ENCODE data around the gene NACAD.
A peak's percentile ranks its signal among the peaks of the same experiment; 100 is the strongest.

NACAD gene

DNA sequence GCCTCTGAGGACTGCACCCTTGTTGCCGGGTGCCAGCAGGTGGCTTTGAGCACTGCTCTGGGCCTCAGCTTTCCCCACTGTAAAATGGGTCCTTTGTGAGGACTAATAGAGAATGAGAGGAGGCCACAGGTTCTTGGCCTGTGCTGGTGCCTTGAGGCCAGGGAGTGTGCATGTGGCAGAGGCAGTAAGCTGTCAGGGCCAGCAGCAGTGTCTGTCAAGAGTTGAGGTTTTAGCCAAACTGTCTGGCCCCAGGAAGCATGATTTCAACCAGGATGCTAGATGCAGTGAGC, 13.5 kb downstream of the NACAD start:
- DNase-seq (ENCODE audit: low read depth) = no peak

DNA sequence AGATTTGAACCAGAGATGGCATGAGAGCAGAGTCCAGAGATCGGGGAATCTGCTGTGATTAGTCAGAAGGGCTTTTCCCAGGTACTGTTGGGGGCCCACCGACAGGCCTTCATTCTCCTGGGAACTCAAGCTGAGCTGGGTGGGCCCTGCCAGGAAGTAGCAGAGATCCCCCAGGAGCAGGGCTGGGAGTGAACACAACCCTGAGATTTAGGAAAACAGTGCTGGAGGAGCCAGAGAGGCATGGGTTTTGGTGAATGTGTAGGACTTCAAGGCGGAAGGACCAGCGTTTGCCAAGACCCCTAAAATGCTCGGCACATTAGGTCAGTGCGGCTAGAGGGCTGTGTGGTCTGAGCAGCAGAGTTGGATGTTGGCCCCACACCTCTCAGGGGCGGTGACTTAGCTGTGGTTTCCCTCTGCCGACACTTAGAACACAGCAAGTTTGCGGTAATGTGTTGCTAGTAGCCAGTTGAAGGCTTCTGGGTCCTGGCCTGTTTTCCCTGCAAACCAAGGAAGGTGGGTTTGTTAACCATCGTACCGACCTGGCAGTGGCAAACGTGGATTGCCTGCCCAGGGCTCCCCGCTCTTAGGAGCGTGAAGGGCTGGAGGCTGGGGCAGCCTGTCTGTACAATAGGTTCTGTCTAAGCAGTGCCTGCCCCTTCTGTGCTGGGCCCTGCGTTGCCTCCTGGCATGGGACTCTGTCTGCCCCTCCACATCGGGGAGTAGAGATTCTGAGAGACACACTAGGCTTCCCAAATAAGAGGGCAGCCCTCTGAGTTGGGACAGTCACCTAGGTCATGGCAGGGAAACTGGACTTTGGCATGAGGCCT, 14.0 kb downstream of the NACAD start:
- no peak for DNase-seq (ENCODE audit: low read depth)

DNA sequence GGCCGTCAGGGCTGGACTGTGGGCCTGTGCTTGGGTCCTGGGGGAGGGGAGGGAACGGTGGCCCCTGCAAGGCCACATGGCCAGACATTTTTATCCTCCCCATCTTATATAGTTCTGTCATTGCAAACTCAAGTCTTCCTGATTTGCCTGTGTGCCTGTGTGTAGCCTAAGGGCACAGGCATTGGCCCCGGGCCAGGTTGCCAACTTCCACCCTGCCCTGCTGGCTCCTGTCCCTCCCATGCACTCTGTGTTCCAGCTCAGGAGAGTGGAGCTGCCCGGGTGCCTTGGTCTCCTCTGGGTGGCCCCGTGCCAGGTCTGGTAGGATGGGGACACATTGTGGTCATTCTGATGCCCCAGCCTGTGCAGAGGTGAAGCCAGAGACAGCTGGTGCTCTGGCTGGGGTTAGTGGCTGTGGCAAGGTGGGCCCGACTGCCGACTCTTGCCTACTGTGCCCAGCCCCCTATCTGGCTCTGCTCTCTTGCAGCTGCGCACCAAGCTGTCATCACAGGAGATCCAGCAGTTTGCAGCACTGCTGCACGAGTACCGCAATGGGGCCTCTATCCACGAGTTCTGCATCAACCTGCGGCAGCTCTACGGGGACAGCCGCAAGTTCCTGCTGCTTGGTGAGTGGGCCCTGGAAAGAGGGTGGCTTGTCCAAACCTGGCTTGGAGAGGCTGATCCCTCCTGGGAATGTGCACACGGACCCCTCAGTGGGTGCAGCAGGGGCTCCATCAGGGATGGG, 14.8 kb downstream of the NACAD start:
- no peak for DNase-seq (ENCODE audit: low read depth)

DNA sequence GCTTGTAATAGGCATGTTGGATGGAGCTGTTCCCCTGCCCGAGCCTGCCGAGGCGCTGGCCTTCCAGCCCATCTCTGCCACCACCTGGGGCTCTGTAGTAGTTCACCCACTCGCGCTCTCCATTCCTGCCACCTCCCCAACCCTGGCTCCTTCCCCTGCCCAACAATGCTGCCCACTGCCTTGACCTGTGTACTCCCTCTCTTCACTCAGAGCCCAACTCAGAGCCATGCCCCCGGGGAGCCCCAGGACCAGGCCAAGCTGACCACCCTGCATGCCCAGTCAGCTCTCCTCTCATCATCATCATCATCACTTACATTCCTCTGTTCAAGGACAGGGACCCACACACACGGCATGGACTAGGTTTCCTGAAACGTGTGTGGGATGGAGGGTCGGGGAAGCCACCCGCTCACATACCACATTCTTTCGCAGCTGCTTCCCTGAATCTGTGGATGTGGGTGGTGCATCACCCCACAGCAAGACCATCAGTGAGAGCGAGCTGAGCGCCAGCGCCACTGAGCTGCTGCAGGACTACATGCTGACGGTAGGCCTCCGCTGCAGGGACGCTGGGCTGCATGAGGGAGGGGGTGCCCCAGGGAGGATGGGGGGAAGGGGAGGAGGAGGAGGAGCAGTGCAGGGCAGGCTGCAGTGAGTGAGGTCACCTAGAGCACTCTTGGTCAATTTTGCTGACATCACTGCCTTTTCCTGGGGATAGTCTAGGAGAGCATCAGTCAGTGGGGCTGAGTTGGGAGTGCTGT, 15.6 kb downstream of the NACAD start:
- no peak for DNase-seq (ENCODE audit: low read depth)

DNA sequence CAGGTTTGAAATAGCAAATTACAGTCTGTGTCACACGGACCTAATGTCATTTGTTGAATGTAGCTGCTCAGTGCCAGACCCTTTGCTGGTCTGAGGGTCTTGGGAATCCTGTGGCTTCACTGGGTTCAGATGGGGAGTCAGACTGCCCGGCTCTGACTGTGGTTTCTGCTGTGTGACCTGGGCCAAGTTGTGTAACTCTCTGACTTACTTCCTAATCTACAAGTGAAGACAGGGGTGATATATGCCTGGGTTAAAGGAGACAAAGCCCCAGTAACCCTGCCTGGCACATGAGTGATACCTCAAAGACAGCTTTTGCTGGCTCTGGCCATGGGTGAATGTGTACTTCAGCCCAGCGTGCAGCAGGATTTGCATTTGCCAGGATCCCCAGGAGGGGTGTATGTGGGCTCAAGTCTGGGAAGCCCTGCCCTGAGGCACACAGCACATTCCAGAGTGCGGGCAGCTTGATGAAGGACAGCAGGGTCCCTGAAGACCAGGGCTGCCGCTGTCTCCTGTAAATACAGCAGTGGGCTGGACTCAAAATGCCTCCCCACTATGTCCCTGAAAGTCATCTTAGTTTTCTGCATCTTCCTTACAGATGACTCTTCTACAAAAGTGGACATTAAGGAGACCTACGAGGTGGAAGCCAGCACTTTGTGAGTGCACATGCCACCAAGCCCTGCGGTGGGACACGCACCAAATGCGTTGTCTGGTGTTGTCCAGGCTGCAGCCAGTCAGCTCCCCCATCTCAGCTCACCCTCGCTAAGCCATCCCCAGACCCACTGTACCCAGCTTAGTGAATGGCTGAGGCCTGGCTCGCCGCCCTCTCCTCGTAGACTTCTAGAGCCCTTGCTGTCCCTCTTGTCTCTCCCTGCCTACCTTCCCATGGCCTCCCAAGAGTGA, 16.4 kb downstream of the NACAD start:
- peak; percentile 64 for DNase-seq (ENCODE audit: low read depth)

DNA sequence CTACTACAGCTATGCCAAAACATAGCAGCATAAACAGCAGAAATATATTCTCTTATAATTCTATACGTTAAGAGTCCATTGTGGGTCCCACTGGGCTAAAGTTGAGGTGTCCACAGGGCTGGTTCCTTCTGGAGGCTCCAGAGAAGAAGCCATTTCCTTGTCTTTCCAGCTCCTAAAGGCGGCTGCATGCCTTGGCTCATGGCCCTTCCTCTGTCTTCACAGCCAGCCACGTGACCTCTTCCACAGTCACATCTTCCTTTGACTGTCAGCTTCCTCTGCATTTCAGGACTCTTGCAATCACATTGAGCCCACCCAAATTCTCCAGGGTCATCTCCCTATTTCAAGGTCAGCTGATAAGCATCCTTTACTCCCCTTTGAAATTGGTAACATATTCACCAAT, 17.2 kb downstream of the NACAD start:
- no peak for DNase-seq (ENCODE audit: low read depth)

DNA sequence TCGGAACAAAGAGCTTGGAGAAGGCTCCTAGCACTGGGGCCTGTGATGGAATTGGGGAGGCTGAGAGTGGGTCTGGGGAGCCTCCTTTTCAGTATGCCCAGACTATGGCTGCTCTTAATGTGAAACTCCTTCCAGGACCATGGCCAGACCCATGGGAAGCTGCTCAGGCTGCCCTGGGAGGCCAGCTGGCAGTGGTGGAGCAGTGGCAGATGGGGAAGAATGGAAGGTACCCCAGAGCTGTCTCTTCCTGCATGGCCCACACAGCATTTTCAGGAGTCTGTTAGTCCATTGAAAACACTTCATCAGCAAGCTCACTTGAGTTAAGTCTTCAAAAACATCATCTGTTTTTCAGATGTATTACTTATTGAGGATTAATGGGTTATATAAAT, 18.5 kb downstream of the NACAD start:
- DNase-seq (ENCODE audit: low read depth) = no peak

DNA sequence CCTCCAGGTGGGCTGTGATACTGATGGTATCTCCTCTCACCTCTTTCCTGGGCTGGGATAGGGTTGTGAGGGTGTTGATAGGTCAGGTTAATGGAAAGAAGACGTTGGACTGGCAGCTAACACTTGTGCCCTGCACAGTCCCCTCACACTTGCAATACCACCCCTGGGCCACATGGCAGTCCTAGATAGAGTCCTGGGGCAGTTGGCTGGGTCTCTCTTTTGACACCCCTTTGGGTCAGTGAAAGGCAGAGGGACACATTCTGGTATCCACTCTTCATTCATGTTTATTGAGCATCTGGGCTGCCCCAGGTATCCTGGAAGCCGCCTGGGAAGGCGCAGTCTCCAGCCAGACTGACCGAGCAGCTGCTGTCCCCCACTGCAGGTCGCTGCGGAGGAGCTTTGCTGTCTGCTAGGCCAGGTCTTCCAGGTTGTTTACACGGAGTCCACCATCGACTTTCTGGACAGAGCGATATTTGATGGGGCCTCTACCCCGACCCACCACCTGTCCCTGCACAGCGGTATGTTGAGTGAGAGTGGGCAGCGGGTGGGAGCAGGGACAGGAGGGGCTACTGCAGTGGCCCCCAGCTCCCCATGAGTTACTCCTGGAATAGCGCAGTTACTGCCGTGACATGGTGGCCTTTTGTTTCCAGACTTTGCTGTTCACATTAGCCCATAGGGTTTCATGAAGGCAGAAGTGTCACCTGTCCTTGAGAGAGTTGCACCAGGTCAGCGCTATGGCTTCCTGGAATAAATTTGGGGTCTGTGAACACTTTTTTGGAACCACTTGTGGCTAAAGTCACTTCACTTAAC, 19.1 kb downstream of the NACAD start:
- no peak for DNase-seq (ENCODE audit: low read depth)

DNA sequence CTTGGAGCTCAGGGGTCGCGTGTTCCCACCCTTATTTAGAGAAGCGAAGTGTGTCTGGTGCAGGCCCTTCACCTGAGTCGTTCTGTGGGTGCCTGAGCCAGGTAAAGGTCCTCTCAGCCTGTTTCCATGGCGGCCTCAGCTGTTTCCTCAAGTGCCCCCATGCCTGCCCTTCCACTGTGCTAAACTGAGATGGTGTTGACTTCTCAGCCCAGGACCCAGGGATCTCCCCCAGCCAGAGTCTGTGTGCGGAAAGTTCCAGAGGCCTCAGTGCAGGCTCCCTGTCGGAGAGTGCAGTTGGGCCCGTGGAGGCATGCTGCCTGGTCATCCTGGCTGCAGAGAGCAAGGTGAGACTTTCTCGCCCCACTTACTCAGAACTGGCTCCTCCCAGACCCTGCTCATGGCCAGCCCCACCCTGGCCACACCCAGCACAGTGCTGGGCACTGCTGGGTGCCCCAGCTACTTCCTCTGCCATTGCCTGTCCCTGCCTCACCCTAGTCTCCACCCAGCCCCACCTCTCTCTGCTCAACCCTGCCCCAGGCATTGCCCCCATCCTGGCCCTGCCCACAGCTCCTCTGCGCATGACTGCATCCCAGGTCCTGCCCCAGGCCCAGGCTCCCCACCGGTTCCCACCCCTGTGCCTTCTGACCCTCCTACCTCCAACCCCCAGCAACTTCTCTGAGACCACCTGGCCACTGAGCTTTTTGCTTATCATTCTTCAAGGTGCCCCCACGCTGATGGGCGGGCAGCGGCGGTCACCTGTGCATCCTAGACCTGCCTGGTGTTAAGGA, 20.3 kb downstream of the NACAD start:
- DNase-seq (ENCODE audit: low read depth) = no peak

DNA sequence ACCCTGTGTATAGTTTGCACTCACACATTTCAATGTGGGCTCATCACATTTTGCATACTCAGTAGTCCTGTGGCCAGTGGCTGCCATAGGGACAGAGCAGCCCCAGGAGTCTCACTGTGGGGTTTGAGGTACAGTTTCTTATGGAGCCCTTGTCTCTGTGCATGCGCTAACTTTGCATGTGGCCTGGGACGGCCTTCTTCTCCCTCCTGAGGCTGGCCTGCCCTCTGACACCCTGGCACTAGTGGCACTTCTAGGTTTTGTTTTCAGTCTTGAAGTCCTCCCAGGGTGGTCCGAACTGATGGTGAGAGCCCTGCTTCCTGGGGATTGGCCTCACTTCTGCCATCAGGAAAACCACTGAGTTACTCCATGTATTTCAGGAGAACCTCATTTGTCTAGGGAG, 21.2 kb downstream of the NACAD start:
- no peak for DNase-seq (ENCODE audit: low read depth)

DNA sequence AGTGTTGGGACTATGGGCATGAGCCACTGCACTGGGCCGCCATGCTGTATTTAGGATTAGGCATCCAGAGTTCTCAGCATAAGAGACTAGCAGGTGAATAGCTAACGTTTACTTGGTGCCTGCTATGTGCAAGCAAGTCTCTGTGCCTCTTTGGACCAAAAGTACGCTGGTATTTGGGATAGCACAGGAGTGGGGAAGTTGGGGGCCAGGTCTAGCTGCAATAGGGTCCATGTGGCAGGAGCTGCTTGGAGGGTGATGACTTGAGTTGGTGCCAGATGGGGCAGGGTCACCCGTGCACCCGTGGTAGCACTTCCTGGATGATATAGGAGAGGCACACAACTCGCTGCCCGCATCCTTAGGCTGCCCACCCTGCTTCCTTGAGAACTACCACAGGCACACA, 22.4 kb downstream of the NACAD start:
- no peak for DNase-seq (ENCODE audit: low read depth)

DNA sequence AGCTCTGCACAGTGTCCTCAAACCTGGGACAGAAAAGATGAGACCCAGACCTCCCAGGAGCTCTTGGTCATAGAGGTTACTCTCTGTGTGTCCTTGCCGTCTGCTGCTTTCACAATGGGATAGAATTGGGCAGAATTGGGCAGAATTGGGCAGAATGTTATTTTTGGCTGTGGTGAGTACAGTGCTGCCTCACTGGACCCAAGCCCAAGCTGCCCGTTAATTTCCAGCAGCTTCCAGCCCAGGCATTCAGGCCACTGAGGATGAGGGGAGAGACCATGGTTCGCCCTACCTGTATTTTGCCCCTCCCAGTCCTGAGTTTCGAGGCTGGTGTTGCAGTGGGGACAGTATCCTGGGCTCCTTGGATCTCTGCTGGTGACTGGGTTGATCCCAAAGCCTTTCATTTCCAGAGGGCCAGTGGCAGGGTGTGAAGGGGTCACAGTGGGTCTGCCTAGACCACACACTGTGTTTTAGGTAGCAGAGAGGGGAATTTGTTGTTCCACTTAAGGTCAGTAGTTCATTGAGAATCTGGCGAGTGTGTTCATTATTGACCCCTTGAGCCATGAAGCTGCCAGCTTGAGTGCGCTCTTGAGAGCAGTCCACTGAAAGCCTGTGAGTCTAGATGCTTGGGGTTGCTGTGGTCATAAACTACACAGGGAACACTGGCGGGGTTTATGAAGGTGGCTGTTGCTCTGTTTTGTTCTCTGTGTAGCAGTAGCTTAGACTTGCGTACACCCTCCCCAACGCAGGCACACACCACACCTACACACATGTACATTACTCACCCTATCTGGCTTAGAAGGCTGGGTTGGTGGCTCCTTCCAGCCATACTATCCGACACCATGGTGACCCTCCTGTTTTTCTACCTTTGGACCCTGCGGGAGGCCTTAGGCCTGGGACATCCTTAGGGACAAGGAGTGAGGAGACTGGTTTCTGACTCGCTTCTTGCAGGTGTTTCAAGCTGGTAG, 23.5 kb downstream of the NACAD start:
- DNase-seq (ENCODE audit: low read depth) = no peak

DNA sequence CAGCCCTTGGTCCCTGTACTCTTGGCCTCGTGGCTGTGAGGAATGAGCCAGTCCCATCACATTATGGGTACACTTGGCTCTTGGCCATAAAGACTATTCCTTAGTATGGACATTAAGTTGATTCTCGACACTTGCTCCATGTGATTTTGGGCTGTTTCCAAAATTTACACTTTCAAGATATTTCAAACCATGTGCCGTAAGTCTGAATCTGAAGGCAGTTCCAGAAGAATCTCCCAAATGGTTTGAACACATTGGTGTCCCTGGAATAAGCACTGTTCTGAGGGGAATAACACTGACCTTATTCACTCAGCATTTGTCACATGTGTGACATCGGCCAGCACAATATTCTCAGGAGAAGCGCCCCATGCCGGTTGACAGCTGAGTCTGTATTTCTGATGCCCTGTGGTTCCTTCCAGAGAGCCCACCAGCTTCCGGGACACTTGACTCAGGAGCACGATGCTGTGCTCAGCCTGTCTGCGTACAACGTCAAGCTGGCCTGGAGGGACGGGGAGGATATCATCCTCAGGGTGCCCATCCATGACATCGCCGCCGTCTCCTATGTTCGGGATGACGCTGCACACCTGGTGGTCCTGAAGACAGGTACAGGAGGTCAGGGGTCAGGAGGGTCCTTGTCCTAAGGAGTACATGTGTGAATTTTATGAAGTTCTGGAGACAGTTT, 24.6 kb downstream of the NACAD start:
- DNase-seq (ENCODE audit: low read depth) = no peak

DNA sequence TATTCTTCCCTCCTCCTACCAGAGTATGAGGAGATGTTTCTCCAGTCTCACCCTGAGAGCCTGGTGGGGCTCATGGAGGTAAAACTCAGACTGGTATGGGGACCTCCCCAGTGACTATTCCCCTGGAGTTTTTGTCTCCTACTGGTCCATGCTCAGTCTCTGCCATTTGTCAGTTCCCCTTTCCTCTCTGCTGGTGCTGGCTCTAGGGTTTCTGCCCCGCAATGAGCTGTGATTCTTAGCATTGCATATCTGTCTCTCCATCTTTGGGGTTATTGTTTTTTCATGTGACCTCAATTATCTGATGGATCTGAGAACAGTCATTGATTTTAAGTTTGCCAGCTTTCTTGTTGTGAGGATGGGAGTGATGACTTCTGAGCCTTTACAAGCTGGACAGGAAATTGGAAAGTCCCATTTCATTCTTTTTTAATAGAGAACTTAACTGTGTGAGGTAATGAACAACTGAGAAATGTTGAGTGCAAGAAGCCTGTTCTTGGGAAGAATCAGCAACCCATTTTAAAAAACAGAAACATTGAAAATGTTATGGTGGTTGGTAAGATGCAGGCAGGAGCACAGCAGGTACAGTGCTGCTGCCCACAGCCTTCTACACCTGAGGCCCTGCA, 26.9 kb downstream of the NACAD start:
- DNase-seq (ENCODE audit: low read depth) = no peak

DNA sequence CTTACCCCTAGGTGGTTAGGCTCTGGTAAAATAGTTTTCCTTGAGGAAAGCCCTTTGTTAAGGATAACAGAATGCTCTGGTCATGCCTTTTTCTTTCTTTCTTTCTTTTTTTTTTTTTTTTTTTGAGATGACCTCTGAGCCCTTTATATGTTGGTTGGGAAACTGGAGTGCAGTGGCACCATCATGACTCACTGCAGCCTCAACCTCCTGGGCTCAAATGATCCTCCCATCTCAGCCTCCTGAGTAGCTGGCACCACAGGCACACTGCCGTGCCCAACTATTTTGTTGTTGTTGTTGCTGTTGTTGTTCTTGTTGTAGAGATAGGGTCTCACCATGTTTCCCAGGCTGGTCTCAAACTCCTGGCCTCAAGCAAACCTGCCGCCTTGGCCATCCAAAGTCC, 27.4 kb downstream of the NACAD start:
- no peak for DNase-seq (ENCODE audit: low read depth)

DNA sequence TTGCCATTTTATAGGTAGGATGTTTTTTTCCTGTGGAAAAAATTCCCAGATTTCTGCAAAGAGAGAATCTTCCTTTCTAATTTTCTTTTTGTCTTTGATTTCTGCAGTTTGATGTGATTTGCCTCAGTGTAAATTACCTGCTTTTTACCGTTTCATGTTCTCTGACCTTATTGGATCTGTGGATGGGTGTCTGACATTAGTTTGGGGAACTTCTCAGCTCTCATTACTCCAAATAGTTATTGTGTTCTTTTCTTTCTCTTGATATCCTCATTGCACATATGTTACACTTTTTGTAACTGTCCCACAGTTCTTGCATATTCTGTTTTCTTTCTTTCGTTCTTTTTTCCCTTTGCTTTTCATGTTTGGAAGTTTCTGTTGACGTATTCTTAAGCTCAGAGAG, 28.5 kb downstream of the NACAD start:
- DNase-seq (ENCODE audit: low read depth) = no peak

DNA sequence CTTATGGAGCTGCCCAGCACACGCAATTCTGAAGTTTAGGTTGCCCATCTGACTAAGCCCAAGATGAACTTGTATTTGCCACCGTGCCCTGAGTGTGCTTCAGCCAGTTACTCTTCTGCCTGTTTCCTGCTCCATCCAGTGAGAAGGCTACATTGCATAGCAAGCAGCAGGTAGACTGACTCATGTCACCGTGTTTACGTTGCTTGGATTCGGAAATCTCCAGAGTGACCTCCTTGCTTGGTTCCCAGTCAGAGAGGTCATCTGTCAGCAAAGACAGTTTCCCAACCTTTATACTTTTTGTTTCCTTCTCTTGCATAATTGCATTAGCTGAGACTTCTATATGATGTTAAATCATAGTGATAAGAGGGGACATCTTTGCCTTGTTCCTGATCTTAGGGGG, 30.9 kb downstream of the NACAD start:
- no peak for DNase-seq (ENCODE audit: low read depth)

DNA sequence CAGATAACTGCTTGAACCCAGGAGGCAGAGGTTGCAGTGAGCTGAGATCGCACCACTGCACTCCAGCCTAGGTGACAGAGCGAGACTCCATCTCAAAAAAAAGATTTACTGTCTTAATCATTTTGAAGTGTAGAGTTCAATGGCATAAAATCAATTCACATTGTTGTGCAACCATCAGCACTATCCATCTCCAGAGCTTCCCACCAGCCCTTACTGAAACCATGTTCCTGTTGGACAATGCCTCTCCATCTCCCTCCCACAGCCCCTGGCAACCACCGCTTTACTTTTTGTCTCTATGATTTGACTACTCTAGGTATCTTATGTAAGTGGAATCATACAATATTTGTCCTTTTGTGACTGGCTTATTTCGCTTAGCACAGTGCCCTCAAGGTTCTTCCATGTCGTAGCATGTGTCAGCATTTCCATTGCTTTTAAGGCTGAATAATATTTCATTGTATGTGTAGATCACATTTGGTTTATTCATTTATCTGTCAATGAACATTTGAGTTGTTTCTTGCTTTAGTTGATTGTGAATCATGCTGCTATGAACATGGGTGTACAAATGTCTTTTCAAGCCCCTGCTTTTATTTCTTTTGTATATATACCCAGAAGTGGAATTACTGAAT, 33.1 kb downstream of the NACAD start:
- no peak for DNase-seq (ENCODE audit: low read depth)
